GM19240 (cell line): Measurements from ENCODE around the gene PAPOLB.

Experiments used
- DNase-seq: peaks from one replicate; pipeline ENCODE4 v3.0.0; 2011; ENCODE audit warnings: low spot score; ENCODE audit not compliant: insufficient read length

Gene PAPOLB

GRCh38 chr7:4878336-4879335 lies 16.8 kb upstream of the PAPOLB start:
- no peak for DNase-seq

- no peak for DNase-seq
Observed at GRCh38 chr7:4876586-4876985, 14.8 kb upstream of the PAPOLB start.

DNA sequence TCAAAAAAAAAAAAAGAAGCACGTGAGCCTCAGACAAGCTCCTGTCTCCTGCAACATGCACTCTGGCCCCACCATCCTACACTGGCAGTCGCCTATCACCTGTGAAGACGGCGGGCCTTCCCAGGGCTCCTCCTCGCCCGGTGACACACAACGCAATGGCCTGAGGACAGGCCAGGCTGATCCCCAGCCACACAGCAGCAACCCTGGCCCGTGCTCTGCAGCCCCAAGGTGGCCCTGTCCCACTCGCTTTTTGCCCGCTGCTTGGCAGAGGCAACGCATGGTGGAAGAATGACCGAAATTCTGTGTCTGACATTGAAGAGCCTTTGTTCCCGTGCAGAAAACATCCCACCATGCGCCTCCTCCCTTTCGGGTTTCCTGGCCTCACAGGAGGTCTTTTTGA lies 13.6 kb upstream of the PAPOLB start:
- no peak for DNase-seq

- no peak for DNase-seq
Observed at GRCh38 chr7:4873071-4873944, 11.5 kb upstream of the PAPOLB start.

GRCh38 chr7:4871930-4872675 lies 10.3 kb upstream of the PAPOLB start:
- DNase-seq, result no peak

GRCh38 chr7:4871056-4871680 lies 9.3 kb upstream of the PAPOLB start:
- DNase-seq, result no peak

DNA sequence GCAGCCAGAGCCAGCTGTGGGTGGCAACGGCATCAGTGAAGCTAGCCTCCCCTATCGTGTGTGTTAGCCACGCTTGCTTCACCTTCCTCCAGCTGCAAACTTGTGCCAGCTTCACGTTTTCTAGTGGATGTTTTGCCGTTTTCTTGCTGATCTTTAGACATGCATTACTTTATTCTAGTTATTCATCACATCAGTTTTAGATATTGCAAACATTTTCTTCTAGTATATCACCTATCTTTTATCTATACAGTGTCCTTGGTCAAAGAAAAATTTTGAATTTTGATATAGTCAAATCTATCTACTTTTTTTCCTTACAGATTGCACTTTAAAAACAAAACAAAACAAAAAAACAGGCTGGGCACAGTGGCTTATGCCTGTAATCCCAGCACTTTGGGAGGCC lies 6.7 kb upstream of the PAPOLB start:
- DNase-seq, result no peak

GRCh38 chr7:4866528-4867496 lies 5.0 kb upstream of the PAPOLB start:
- DNase-seq, result no peak

DNA sequence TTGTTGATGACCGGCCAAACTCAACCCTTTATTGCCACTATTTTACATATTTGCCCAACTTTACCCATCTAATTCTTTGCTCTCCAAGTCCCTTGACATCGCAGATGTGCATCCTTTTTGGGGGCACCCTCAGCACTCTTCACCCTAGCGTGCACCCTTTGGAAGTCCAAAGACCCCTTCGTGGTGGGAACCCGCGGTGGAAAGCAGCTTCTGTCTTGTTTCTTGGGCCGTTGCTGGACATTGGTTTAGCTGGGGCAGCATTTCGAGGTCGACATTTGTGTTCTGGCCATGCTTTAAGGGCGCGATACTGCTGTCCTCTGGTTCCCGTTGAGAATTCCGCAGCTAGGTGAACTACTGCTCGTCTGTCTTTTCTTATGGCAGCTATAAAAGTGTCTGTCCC lies 326 bp upstream of the PAPOLB start:
- no peak for DNase-seq

GRCh38 chr7:4861227-4861626 lies 603 bp downstream of the PAPOLB start:
- DNase-seq, result no peak

GRCh38 chr7:4857189-4857588 lies 4.6 kb downstream of the PAPOLB start:
- no peak for DNase-seq

DNA sequence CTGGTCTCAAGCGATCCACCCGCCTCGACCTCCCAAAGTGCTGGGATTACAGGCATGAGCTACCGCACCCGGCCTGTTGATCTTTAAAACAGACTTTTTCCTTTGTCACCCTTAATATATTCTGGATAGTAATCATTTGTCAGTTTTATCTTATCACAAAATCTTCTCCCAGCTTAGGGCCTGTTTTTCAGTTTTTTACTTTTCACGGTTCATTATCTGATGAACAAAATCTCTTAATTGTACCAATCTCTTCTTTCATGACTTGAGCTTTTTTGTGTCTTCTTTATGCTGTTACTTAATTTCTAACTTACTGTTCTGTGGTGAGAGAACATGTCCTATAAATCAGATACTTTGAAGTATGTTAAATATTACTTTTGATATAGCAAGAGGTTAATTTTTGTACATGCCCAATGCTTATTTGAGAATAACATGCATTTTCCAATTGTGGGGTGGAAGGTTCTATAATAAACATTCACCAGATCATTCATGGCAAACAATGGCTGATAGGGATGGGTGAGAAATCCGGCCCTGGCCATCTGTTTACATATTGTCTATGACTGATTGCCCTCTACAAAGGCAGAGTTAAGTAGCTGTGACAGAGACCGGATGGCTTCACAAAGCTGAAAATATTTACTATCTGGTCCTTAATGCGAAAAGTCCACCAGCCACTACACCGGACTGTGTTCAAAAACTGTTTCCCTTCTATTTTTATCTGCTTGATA lies 5.3 kb downstream of the PAPOLB start:
- DNase-seq, result no peak

DNA sequence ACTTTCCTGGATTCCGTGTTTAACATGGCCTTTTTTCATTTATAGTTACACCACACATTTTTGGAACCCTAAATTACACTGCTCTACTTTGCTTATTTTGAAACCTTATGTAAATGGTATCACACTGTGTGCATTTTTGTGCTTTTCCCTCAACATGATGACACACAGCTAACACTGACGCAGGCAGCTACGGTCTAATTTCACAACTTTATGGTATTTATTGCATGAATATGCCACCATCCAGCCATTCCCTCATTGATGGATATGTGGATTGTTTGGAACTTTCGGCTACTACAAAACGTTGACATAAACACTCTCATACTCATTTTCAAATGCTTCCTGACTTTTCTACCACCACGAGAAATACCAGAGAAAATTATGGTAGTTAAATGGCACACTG lies 6.9 kb downstream of the PAPOLB start:
- no peak for DNase-seq

GRCh38 chr7:4851459-4852422 lies 10.1 kb downstream of the PAPOLB start:
- no peak for DNase-seq

GRCh38 chr7:4850262-4850795 lies 11.5 kb downstream of the PAPOLB start:
- no peak for DNase-seq

DNA sequence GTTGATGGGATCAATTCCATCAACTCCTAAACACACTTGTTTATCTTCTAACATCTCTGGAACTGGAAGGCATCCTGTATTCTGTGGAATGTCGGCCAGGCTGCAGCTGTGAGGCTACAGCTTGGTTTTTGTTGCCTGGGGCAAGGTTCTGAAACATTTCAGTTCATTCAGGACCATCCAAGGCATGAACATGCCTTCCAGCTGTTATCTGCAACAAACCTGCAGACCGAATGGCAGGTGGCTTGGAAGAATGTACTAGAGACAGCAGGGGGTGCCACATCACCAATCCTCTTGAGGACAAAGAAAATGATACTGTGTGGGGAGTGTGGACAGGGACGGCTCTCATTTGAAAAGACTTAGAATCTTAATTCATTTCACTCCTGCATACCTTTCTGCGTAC lies 12.4 kb downstream of the PAPOLB start:
- no peak for DNase-seq

DNA sequence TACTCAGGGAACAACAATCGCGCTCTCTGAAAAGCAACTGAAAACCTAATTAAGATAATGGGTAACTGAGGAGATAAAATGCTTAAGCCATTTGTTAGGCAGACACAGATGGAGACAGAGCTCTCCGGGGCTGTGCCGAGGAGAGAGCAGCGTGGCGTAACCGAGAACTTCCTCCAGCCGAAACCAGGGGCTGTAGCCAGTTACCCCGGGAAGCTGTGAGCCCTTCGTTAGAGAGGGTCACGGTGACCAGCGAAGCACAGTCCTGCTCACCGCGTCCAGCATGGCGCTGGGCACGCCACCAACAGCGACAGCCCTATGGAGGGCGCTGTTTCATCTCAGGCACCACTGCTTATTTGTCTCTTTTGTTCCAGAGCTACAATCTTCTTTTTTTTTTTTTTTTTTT lies 16.1 kb downstream of the PAPOLB start:
- DNase-seq, result no peak
